CD4-positive, alpha-beta T cell (primary cell): Measurements from ENCODE around the gene ZNF23. TPM values are rescaled to one million over a fixed set of nuclear protein-coding genes. Genes with fewer than 3 reads are reported as not detected.

ENCODE experiments used
- ATAC-seq: fragments of 200-7000 bp; cut with Tn5 transposase; one replicate; pipeline ENCODE4 v1.10.0; 2022; ENCODE audit warnings: mild to moderate bottlenecking; ENCODE audit not compliant: poor library complexity
- CTCF ChIA-PET: fragments of 350-600 bp; sonication (Branson Sonifier 250); formaldehyde crosslinking; loops from one replicate; lab custom pipeline; 2021; ENCODE audit warnings: antibody characterized with exemption, inconsistent platforms; lab: Charles Lee
- POLR2A ChIA-PET: fragments of 350-600 bp; sonication (Branson Sonifier 250); formaldehyde crosslinking; loops from one replicate; lab custom pipeline; 2021; ENCODE audit warnings: antibody characterized with exemption, inconsistent platforms; lab: Charles Lee
- DNase-seq, 14 experiments: peaks; one replicate each; pipeline ENCODE4 v3.0.0-alpha.2; 2013 to 2020; ENCODE audit warnings: mixed read lengths in 2 of 14
- H3K27ac ChIP-seq, 2 donors: one replicate each; pipeline versions ENCODE4 v1.5.1 to v1.7.0; 2013; ENCODE audit warnings: low read length in 2 of 2, low read depth in 1 of 2, mild to moderate bottlenecking in 1 of 2
- H3K27me3 ChIP-seq, 2 experiments: 1 replicate in 1 of 2; 2 replicates in 1 of 2; pipeline versions ENCODE4 v1.6.1 to v1.7.0; 2013; ENCODE audit warnings: low read length in 2 of 2, control low read depth in 1 of 2, mild to moderate bottlenecking in 1 of 2, moderate library complexity in 1 of 2; ENCODE audit not compliant: insufficient read depth in 2 of 2, control insufficient read depth in 1 of 2
- H3K36me3 ChIP-seq: one replicate; pipeline ENCODE4 v1.6.1; 2013; ENCODE audit warnings: low read length, control low read depth; ENCODE audit not compliant: insufficient read depth
- H3K4me1 ChIP-seq: one replicate; pipeline ENCODE4 v1.6.1; 2013; ENCODE audit warnings: low read length, control low read depth; ENCODE audit not compliant: insufficient read depth
- H3K4me3 ChIP-seq: one replicate; pipeline ENCODE4 v1.5.1; 2013; ENCODE audit warnings: mild to moderate bottlenecking, low read length, moderate library complexity
- H3K9me3 ChIP-seq, 2 experiments: 1 replicate in 1 of 2; 2 replicates in 1 of 2; pipeline versions ENCODE4 v1.6.1 to v1.7.0; 2013; ENCODE audit warnings: low read length in 2 of 2, mild to moderate bottlenecking in 2 of 2, control low read depth in 1 of 2, moderate library complexity in 1 of 2; ENCODE audit not compliant: control insufficient read depth in 1 of 2, insufficient read depth in 1 of 2
- H3K27ac Mint-ChIP-seq: one replicate; pipeline ENCODE4 v1.8.0; 2020; ENCODE audit warnings: mixed read lengths
- H3K27me3 Mint-ChIP-seq: one replicate; pipeline ENCODE4 v1.8.0; 2021; ENCODE audit warnings: mixed read lengths
- H3K36me3 Mint-ChIP-seq: one replicate; pipeline ENCODE4 v1.8.0; 2021; ENCODE audit warnings: low read depth, mixed read lengths
- H3K4me1 Mint-ChIP-seq: one replicate; pipeline ENCODE4 v1.8.0; 2021; ENCODE audit warnings: low read depth, mixed read lengths
- H3K4me3 Mint-ChIP-seq: one replicate; pipeline ENCODE4 v1.8.0; 2020; ENCODE audit warnings: mild to moderate bottlenecking, mixed read lengths
- H3K9me3 Mint-ChIP-seq: one replicate; pipeline ENCODE4 v1.8.0; 2020; ENCODE audit warnings: mixed read lengths
- CTCF ChIP-seq: fragments of 200-600 bp; IDR thresholded peaks from one replicate; pipeline ENCODE4 v1.8.0; 2022; ENCODE audit warnings: antibody characterized with exemption, mild to moderate bottlenecking
- intact Hi-C, 2 experiments: fragments of 100-400 bp; cut with DNase I in 1 of 2; cut with micrococcal nuclease in 1 of 2; formaldehyde crosslinking; loops; one replicate each; pipeline versions ENCODE4 v1.15.1 to v1.9.0; 2023 to 2025; cut with DNase I, micrococcal nuclease
- total RNA-seq, 174 experiments: library from RNA in 2 of 174; stranded (reverse) in 2 of 174; gene quantifications; one replicate each; pipeline ENCODE4 v1.2.3 and lab custom pipeline; 2021 to 2026

ZNF23 gene
- total RNA-seq, 2 experiments from 2014 or later, result 7.0 to 8.4 TPM

DNA sequence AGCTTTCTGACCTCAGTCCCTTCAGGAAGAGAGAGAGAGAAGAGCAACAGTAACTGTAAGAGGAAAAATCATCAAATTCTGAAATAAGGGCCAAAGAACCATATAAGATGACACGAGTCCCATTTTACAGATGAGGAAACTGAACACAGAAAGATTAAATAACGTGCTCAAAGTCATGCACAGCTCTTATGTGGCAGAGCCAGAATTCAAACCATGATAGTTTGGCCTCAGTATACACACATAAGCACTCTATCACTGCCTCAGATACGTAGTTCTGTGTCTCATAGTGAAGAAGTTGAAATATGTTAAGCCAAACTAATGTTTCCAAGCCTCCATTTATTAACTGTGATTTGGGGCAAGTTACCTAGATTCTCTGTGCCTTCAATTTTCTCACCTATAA is 29.0 kb upstream of the ZNF23 start:
- peaks cover 4% of the 10 kb centered on the region for H3K27me3 Mint-ChIP-seq
- ATAC-seq (no peak), DNase-seq (no peak)
- Histone ChIP-seq H3K27ac (no peak overlapping the region), H3K4me3 (no peak overlapping the region), H3K36me3 (no peaks in the 10 kb centered on the region), H3K9me3 (no peaks in the 10 kb centered on the region), H3K4me1 (no peaks in the 10 kb centered on the region), H3K27me3 (no peaks in the 10 kb centered on the region)
- TF ChIP-seq CTCF, result no peak
- no peaks in the 10 kb centered on the region for H3K4me1 Mint-ChIP-seq
- intact Hi-C loops, result no loop called here
- no peaks in the 10 kb centered on the region for H3K36me3 Mint-ChIP-seq
- H3K4me3 Mint-ChIP-seq, result no peak overlapping the region
- H3K27ac Mint-ChIP-seq, result no peak overlapping the region
- no peaks in the 10 kb centered on the region for H3K9me3 Mint-ChIP-seq
- ChIA-PET POLR2A (no interaction called here), CTCF (interaction anchor here (1.4 to 1.6 kb wide), 2 partner anchors 33 to 78 kb away, joined by 3 to 4 read pairs; no protein-coding TSS in a partner anchor)

DNA sequence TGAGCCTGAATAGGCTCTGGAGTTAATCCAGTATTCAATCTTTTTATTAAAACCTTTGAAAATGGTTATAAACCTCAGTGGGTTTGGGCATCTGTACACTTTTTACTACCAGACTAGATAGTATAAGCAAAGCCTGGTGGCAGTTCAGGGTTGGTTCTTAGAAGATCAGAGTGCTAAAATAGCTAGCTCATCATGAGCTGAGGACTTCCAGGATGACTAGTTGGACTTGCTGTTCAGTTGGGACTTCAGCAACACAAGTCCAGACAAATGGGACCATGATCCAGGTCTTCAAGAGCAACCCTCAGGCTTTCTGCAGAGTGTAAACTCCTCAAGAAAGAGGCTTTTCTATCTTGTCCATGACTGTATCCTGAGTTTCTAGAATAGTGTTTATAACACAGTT is 28.3 kb upstream of the ZNF23 start:
- Histone ChIP-seq H3K4me3 (no peak overlapping the region), H3K9me3 (no peaks in the 10 kb centered on the region), H3K36me3 (no peaks in the 10 kb centered on the region), H3K4me1 (no peaks in the 10 kb centered on the region), H3K27ac (no peak overlapping the region), H3K27me3 (no peaks in the 10 kb centered on the region)
- Mint-ChIP-seq H3K27me3 (peaks cover 4% of the 10 kb centered on the region), H3K4me1 (no peaks in the 10 kb centered on the region), H3K36me3 (no peaks in the 10 kb centered on the region), H3K27ac (no peak overlapping the region), H3K4me3 (no peak overlapping the region), H3K9me3 (no peaks in the 10 kb centered on the region)
- CTCF ChIA-PET, result no interaction called here
- ATAC-seq (no peak), DNase-seq (no peak)
- intact Hi-C loops, result no loop called here
- TF ChIP-seq CTCF, result no peak
- POLR2A ChIA-PET, result no interaction called here

GRCh38 chr16:71489122-71489521 is 27.1 kb upstream of the ZNF23 start, which contains the start of gene ZNF19:
Gene ZNF19, minus strand, starts transcription at chr16:71489324. Its CDS starts 7,210 bp downstream, at chr16:71482114.
- H3K4me3 ChIP-seq, result no peak within 1 kb of the TSS
- TF ChIP-seq CTCF, result no peak
- Mint-ChIP-seq H3K4me1 (peaks cover 7% of the 10 kb centered on the region), H3K27ac (no peak within 1 kb of the TSS), H3K36me3 (no peaks in the 10 kb centered on the region), H3K27me3 (peaks cover 4% of the 10 kb centered on the region), H3K4me3 (no peak within 1 kb of the TSS), H3K9me3 (no peaks in the 10 kb centered on the region)
- no peaks in the 10 kb centered on the region for H3K36me3 ChIP-seq
- no peak within 1 kb of the TSS for H3K27ac ChIP-seq
- H3K27me3 ChIP-seq, result no peaks in the 10 kb centered on the region
- H3K9me3 ChIP-seq, result no peaks in the 10 kb centered on the region
- intact Hi-C loops, result loop anchor here in 1 of 2 experiments (5.0 kb wide), 1 partner anchor 73 kb away; no protein-coding TSS in a partner anchor
- no peak for DNase-seq
- ChIA-PET CTCF (no interaction called here), POLR2A (no interaction called here)
- H3K4me1 ChIP-seq, result peaks cover 6% of the 10 kb centered on the region
- no peak for ATAC-seq
